Muscle layer of duodenum (tissue), 2 donors: ENCODE data around the gene CLCN5.

ENCODE experiments used
- H3K27ac ChIP-seq: one replicate; pipeline ENCODE4 v1.7.0; 2013; ENCODE audit warnings: mild to moderate bottlenecking, low read length
- H3K27me3 ChIP-seq: one replicate; pipeline ENCODE4 v1.7.0; 2013; ENCODE audit warnings: low read depth, mild to moderate bottlenecking, control low read depth, low read length
- H3K36me3 ChIP-seq, 2 donors: one replicate each; pipeline ENCODE4 v1.7.0; 2013; ENCODE audit warnings: low read length in 2 of 2, control low read depth in 1 of 2, mild to moderate bottlenecking in 1 of 2; ENCODE audit not compliant: insufficient read depth in 2 of 2, control insufficient read depth in 1 of 2
- H3K4me1 ChIP-seq, 2 donors: one replicate each; pipeline ENCODE4 v1.7.0; 2013; ENCODE audit warnings: low read length in 2 of 2, mild to moderate bottlenecking in 2 of 2, control low read depth in 1 of 2, moderate library complexity in 1 of 2; ENCODE audit not compliant: insufficient read depth in 2 of 2, control insufficient read depth in 1 of 2
- H3K4me3 ChIP-seq, 2 donors: one replicate each; pipeline ENCODE4 v1.7.0; 2013; ENCODE audit warnings: low read length in 2 of 2, low read depth in 1 of 2, mild to moderate bottlenecking in 1 of 2
- H3K9me3 ChIP-seq, 2 donors: one replicate each; pipeline ENCODE4 v1.7.0; 2013; ENCODE audit warnings: low read length in 2 of 2, control low read depth in 1 of 2, mild to moderate bottlenecking in 1 of 2; ENCODE audit not compliant: control insufficient read depth in 1 of 2
- donor health status: healthy.

The CLCN5 gene

GRCh38 chrX:49901048-49901447, 21.3 kb upstream of the CLCN5 start:
- no peaks in the 10 kb centered on the region for H3K4me1 ChIP-seq
- H3K36me3 ChIP-seq = no peaks in the 10 kb centered on the region
- no peaks in the 10 kb centered on the region for H3K9me3 ChIP-seq
- H3K27me3 ChIP-seq = no peaks in the 10 kb centered on the region
- H3K4me3 ChIP-seq = no peak overlapping the region
- H3K27ac ChIP-seq = no peak overlapping the region

DNA sequence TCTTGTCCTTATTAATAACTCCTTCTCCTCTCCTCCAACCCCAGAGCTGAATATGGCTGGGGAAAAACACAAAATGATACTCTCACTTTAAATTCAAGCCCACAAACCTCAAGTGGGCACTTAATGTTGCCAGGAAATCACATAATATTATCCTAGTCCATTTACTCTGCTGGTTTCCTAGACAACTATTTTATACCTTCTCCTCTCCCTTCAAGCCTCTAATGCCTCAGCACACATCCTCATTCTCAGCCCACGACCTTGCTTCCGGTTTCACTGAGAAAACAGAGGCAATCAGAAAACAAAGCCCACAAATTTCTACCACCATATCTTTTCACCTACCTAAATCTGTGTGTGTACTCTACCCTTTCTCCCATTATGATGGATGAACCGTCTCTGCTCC, 12.1 kb upstream of the CLCN5 start:
- Histone ChIP-seq H3K27me3 (no peaks in the 10 kb centered on the region), H3K4me1 (no peaks in the 10 kb centered on the region), H3K36me3 (no peaks in the 10 kb centered on the region), H3K9me3 (no peaks in the 10 kb centered on the region), H3K27ac (no peak overlapping the region), H3K4me3 (no peak overlapping the region)

DNA sequence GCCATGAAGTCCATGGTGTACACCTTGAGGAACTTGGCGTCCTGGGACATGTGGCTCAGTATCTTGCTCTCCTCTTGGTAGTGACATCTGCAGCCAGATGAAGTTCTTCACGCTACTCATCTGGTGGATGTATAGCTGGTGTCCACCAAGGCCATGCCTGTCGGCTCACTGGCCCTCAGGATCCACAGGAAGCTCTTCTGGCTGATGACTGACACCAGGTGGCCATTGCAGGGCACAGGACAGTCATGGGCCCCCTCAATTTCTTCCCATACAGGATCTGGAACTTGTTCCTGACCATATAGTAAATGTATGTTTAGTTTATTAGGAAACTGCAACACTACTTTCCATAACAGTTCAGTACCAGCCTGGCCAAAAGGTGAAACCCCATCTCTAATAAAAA, 10.3 kb upstream of the CLCN5 start:
- no peaks in the 10 kb centered on the region for H3K36me3 ChIP-seq
- H3K27me3 ChIP-seq = no peaks in the 10 kb centered on the region
- no peaks in the 10 kb centered on the region for H3K9me3 ChIP-seq
- H3K27ac ChIP-seq = no peak overlapping the region
- no peaks in the 10 kb centered on the region for H3K4me1 ChIP-seq
- no peak overlapping the region for H3K4me3 ChIP-seq

DNA sequence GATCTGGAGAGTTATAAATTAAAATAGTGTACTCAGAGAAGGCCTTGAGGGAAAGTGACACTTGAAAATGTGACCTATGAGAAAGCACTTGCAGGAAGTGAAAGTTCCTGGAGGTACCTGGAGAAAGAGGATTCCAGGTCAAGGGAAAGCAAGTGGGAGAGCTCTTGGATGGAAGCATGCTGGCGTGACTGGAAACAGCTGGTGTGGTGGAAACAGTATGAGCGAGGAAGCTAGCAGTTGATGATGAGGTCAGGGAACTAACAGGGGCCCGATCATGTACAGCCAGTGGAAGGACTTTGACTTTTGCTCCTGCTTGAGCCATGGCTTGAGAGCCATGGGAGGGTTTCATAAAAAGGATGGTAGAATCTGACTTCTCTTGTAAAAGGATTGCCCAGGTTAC, 9.5 kb upstream of the CLCN5 start:
- H3K27ac ChIP-seq = no peak overlapping the region
- no peaks in the 10 kb centered on the region for H3K9me3 ChIP-seq
- H3K36me3 ChIP-seq = no peaks in the 10 kb centered on the region
- H3K27me3 ChIP-seq = no peaks in the 10 kb centered on the region
- H3K4me1 ChIP-seq = no peaks in the 10 kb centered on the region
- H3K4me3 ChIP-seq = no peak overlapping the region

DNA sequence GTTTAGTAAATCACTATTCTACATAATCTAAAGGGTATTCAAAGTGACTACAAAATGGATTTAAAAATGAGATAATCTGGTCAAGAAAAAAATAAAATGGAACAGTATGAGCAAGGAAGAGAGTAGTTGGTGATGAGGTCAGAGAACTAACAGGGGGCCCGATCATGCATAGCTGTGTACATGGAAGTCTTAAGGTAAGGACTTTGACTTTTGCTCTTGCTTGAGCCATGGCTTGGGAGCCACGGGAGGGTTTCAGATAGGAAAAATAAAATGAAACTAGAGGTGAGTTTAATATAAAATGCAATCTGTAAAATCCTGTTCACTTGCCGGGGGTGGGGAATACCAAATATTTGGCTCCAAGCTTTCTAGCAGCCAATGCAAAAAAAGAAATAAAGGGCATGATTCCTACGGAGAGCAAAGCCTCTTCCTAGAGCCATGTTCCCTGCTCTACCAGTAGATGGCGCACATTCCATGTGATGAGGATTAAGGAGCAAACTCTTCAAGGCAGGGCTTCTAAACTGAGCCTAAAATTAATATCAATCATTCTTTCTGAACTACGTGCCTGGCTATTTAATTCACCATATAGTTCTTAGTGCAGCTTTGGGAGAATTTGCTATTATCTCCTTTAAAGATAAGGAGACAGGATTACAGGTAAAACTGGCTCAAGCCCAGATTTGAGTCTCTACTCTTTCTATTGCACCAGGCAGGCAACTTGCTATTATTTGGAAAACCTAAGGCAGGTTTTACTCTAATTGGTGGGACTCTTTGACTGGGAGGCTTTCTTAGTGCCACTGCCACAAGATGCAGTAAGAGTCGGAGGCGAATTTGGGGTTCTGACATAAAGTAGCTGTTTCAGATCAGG, 6.8 kb upstream of the CLCN5 start:
- Histone ChIP-seq H3K27ac (no peak overlapping the region), H3K9me3 (no peaks in the 10 kb centered on the region), H3K4me3 (no peak overlapping the region), H3K27me3 (no peaks in the 10 kb centered on the region), H3K36me3 (no peaks in the 10 kb centered on the region), H3K4me1 (no peaks in the 10 kb centered on the region)

DNA sequence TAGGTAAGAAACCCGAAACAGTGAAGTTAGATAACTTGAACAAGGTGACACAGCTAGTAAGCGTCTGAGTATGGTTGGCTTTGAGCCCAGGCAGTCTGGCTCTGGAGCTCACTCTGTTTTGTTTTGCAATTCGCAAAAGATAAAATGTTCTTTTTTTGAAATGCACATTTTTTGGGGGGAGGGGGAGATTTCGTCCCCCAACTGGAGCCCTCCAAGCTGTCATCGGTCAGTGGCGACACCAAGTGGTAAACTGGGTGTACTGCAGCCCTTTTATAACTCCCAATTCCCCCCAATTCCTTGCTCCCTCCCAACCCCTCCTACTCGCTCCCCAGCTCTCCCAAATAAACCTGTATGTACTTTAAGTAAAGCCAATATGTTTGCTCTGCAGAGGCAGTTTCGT, 2.8 kb upstream of the CLCN5 start:
- H3K4me3 ChIP-seq = no peak overlapping the region
- no peaks in the 10 kb centered on the region for H3K36me3 ChIP-seq
- H3K27ac ChIP-seq = no peak overlapping the region
- no peaks in the 10 kb centered on the region for H3K9me3 ChIP-seq
- no peaks in the 10 kb centered on the region for H3K27me3 ChIP-seq
- H3K4me1 ChIP-seq = peaks cover 0 to 8% of the 10 kb centered on the region in 2 donors

DNA sequence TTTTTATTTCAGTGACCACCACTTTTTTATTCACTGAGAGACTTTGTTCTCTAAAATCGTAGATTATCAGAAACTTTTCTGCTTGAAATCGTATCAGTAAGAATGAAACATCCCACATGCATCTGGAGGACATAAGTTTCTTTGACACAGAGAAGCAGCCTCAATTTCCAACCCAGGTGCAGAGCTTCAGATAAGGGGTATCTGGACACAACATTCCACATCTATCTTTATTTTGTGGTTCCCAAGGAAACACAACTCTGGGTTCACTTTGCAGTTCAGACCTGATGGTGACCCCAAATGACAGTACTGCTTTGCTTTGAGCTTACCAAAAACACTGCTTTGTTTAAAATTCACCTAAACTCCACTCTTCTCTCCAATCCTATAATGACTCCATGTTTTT, 1.3 kb upstream of the CLCN5 start:
- H3K27me3 ChIP-seq = no peaks in the 10 kb centered on the region
- H3K4me3 ChIP-seq = no peak overlapping the region
- peaks cover 0 to 8% of the 10 kb centered on the region in 2 donors for H3K4me1 ChIP-seq
- H3K9me3 ChIP-seq = no peaks in the 10 kb centered on the region
- H3K36me3 ChIP-seq = no peaks in the 10 kb centered on the region
- H3K27ac ChIP-seq = no peak overlapping the region

DNA sequence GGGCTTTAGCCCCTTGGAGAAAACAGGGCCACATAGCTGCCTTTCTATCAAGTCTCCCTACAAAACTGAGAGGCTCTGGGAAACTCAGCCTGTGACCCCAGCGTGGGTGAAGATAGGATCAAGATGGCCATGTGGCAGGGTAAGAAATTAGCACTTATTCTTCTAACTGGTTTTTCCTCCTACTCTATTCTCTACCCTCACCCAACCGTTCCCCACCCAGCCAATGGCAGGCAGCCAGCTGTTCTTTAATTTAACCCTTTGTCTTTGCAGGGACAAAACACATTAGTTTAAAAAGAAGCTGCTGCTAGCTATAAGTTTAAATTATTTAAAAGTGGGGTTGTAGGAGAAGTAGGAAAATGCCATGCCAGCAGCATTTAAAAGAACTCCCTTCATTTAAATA, 2.8 kb downstream of the CLCN5 start:
- Histone ChIP-seq H3K36me3 (no peaks in the 10 kb centered on the region), H3K9me3 (no peaks in the 10 kb centered on the region), H3K4me3 (no peak overlapping the region), H3K4me1 (peaks cover 0 to 8% of the 10 kb centered on the region in 2 donors), H3K27ac (no peak overlapping the region), H3K27me3 (no peaks in the 10 kb centered on the region)

DNA sequence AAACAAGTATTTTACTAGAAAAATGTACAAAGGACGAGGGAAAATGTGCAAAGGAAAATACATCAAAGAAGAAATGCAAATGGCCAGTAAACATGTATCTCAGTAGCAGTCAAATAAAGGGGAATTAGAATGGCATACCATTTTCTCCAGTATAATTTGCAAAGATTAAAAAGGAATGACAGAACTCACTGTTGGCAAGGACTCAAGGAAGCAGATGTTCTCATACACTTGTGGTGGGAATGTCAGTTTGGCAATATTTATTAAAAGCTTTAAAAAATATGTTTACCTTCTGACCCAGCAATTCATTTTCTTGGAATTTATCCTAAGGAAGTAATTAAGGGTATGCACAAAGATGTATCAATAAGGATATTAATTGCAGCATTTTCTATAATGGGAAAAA, 7.6 kb downstream of the CLCN5 start:
- no peaks in the 10 kb centered on the region for H3K36me3 ChIP-seq
- H3K4me1 ChIP-seq = no peaks in the 10 kb centered on the region
- no peak overlapping the region for H3K4me3 ChIP-seq
- no peak overlapping the region for H3K27ac ChIP-seq
- no peaks in the 10 kb centered on the region for H3K9me3 ChIP-seq
- no peaks in the 10 kb centered on the region for H3K27me3 ChIP-seq

- H3K4me3 ChIP-seq = no peak overlapping the region
- H3K9me3 ChIP-seq = no peaks in the 10 kb centered on the region
- H3K27me3 ChIP-seq = no peaks in the 10 kb centered on the region
These were observed 10.4 kb downstream of the CLCN5 start for GRCh38 chrX:49932791-49933190.

GRCh38 chrX:49934148-49934547, 11.8 kb downstream of the CLCN5 start:
- H3K27ac ChIP-seq = no peak overlapping the region
- no peaks in the 10 kb centered on the region for H3K27me3 ChIP-seq
- no peaks in the 10 kb centered on the region for H3K9me3 ChIP-seq
- H3K4me3 ChIP-seq = no peak overlapping the region
- no peaks in the 10 kb centered on the region for H3K36me3 ChIP-seq
- no peaks in the 10 kb centered on the region for H3K4me1 ChIP-seq

More at GRCh38 chrX:49932791-49933190, 10.4 kb downstream of the CLCN5 start:
- Histone ChIP-seq H3K36me3 (no peaks in the 10 kb centered on the region), H3K27ac (no peak overlapping the region), H3K4me1 (no peaks in the 10 kb centered on the region)

GRCh38 chrX:49934729-49935128, 12.3 kb downstream of the CLCN5 start:
- Histone ChIP-seq H3K36me3 (no peaks in the 10 kb centered on the region), H3K4me3 (no peak overlapping the region), H3K4me1 (no peaks in the 10 kb centered on the region), H3K27me3 (no peaks in the 10 kb centered on the region), H3K27ac (no peak overlapping the region), H3K9me3 (no peaks in the 10 kb centered on the region)
